GM21390 (cell line): ENCODE measurements around the gene AGBL1.

Experiments
- ATAC-seq: cut with Tn5 transposase; IDR thresholded peaks from one replicate; pipeline ENCODE4 v1.9.1; 2021; ENCODE audit not compliant: unreplicated experiment

AGBL1 gene

DNA sequence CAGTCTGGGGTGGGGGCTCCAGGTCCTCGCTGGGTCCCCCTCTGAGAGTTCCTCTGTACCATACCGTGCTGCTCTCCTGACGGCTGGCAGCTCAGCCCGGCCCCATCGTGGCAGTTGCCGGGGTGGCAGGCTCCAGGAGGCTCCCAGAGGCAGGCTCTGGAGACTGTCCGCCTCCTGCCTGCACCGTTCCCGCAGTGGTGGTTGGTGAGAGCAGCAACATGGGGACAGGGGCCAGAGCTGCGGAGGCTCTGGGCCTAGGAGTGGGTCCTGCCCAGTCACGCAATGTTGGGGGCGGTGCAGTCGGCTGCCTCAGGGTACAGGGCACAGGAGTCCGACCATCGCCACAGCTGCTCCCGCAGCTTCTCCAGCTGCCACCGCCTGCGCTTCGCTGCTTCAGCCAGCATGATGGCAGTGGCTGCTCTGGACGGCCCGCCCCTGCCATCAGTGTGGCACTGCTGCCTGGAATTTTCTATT, 492.7 kb downstream of the AGBL1 start:
- no peak for ATAC-seq

DNA sequence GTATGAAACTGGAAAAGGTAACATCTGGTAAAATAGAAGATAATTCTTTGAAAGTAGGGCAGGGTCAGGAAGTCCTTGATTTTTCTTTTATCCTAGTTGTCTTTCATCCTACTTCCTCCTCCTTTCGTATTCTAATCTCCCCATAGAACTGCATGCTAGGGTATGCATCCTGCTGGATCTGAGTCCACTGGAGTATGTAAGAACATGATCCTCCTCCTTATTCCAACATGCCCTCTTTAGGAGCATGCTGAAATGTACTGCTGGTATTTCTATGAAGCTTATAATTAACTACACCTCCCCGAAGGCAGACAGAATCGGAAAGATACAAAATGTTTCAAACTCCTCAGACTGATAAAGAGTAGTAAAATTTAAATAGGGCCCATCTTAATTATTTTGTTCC, 493.8 kb downstream of the AGBL1 start:
- no peak for ATAC-seq

DNA sequence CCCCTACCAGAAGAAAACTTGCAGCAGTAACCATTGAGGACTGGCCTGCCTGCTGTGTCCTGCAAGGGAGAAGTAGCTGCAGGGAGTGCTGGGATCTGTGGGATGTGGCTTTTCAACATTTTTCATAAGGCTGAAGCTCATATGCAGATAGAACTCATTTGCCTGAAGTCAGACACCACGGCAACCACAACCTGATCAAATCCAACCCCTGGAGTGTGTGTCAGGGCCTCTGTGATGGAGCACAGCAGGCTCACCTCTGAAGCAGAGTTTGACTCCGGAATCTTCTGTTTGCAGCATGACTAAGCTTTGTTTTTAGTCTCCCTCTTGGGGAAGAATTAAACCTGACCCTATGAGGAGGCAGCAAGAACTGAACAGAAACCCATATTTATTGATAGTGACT, 508.7 kb downstream of the AGBL1 start:
- ATAC-seq = no peak

DNA sequence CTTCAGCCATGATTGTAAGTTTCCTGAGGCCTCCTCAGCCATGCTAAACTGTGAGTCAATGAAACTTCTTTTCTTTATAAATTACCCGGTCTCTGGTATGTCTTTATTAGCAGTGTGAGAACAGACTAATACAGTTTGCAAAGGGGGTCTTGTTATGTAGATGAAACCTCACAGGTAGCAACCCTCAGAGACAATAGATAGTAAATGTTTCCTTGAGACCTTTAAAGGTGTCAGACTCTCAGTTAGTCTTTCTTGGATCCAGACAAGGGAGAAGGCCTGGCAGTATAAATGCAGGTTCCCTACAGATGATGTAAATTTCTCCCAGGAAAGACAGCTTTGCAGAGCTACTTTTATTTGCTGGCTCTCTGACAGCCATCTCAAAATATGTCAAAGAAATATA, 510.8 kb downstream of the AGBL1 start:
- ATAC-seq = no peak

DNA sequence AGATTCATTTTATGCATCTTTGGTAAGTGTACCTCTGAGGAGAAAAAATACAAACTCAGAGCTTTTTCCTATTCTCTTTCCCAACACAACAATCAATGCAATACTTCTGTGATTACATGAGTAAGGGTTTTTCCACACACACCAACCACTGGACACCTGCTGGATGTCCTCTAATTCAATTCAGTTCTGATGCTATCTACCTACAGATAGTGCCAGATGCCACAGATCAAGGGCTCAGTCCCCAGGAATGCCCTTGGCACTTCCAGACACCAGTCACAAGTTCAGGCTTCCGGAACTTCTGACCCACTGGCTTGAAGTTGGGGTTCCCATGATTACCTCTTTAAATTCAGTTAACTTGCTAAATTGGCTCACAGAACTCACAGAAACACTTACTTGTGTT, 511.5 kb downstream of the AGBL1 start:
- ATAC-seq = no peak

DNA sequence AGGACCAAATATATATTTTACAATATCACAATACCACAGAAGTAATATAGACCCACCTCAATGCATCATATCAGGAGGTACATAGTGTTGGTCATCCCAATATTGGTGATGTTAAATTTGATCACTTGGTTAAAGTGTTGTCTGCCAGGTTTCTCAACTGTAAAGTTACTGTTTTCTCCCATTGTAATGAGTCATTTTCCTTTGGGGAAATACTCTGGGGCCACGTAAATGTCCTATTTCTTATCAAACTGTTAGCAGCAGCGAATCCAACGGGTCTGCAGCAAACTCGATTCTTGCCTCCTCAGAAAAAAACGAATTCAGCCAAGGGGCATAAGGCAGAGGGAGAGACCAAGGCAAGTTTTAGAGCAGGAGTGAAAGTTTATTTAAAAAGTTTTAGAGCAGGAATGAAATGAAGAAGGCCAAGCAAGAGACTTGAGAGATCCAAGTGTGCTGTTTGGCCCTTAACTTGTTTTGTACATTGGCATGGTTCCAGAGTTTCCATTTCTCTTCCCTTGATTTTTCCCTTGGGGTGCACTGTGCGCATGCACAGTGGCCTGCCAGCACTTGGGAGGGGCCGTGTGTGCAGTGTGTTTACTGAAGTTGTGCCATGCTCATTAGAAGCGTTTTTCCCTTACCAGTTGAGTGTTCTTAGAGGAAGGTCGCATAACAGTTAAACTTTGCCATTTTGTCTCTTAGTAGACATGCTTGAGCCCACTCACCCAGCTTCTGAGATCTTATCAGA, 512.5 kb downstream of the AGBL1 start:
- ATAC-seq = no peak

DNA sequence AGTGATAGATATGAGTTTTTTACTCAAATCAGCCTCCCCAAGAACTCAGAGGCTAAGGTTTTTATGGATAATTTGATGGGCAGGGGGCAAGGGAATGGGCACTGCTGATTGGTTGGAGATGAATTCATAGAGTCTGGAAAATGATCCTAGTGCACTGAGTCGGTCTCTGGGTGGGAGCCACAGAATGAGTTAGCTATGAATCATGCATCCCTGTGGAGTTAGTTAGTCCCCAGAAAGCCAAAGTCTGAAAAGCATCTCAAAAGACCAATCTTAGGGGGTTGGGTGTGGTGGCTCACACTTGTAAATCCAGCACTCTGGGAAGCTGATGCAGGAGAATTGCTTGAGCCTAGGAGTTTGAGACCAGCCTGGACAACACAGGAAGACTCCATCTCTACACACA, 516.1 kb downstream of the AGBL1 start:
- ATAC-seq = no peak

DNA sequence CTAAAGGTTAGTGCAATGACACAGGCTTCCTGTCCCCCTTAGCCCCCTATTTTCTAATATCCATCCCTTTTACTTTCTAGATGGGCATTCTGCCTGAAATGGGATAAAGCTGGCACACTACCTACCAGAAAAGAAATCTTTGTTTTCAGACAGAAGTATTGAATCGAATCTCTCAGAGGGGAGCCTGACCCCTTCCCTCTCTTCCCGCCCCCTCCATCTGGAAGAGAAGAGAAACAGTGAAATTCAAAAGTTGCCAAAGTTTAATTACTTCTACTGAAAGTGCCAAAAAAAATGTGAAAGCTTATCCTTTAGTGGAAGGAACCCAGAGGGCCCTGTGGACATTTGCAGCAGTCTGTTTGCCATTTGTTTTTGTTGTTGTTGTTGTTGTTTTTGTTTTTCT, 523.8 kb downstream of the AGBL1 start:
- no peak for ATAC-seq

DNA sequence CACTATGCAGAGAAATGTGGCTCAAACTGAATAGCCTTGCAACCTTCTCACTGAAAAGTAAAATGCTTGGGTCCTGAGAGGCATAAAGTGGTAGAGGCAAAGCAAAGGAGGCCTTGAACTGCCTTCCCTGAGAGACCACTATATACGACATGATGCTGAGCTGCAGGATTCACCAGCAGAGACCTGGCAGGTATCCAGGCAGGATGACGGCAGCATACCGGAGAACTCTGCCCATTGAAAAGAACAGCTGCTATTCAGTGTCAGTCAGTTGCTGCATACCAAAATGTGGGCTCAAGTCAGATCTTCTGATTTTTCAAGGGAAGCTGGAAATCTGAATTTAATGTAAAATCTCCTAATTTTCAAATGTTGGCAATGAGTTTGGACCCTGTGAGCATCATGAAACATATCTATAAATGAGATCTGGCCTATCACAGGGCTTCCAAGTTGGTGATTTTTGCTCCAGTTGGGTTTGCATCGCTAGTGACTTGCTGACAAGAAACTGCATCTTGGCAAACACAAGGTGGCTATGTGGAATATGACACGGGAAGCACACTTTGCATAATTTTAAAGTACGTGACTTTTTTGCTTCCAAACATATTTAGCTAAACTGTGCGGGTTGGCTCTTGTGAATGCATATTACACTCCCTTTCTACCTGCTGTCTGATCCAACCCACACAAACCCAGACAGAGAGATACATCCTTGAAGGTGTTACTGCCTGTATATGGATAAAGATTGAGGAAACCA, 529.0 kb downstream of the AGBL1 start:
- ATAC-seq = no peak

DNA sequence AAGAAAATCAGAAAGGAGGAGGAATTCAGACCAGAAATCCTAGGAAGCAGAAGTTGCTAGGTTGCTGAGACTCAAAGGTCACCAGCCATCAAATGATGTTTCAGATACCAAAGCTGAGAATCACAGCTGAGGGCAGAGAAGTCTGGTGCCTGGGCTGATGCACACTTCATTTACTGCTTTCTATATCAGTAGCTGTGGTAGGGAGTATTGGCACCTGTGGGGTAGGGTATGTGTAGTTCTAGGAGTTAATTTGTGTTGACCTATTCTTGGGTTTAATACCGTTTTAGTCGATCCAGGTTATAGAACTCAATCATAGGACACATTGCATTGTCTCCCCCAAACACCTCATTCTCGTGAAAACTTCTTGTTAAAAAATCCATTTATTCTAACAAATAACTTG, 529.6 kb downstream of the AGBL1 start:
- no peak for ATAC-seq

DNA sequence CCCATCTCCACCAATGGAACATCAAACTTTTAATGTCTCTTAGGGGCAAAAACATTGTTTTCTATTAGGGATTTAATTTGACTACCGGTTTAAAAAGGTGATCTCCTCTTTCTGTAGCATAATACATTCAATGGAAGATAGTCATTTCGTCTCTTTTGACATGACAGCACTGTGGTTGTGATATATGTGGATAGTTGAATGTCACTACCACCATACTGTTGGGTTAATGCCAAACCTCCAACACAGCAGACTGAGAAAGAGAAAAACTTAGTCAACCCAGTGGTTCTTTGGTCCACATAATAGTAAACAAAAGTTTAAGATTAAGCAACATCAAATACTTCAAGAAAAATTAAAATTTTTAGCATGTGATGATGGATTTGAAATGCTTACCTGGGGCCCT, 530.4 kb downstream of the AGBL1 start:
- ATAC-seq = no peak

DNA sequence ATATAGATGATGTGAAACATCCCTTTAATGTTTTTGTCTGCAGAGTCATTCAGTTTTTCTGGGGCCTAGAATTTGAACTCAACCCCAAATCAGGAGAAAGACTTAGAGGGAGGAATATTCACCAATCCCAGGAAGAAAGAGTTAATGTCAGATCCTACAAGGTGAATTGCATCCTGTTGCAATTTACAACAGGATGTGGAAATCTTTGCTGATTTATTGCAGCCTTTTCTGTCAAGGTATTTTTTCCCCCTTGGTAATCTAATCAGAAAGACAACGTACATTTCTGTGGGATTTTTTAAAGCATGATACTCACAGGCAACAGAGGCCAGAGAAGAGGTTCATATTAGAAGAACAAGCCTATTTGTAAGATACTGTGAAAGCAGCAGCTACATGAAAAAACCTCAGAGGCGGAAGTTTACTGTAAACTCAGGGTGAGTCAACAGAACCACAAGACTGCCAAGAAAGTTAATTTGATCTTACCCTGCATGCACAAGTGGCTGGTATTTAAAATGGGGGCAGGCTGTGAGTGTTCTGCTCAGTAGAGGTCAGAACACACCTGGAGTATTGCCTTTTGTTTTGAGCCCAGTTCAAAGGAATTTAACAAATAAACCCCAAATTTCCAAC, 531.9 kb downstream of the AGBL1 start:
- ATAC-seq = no peak

DNA sequence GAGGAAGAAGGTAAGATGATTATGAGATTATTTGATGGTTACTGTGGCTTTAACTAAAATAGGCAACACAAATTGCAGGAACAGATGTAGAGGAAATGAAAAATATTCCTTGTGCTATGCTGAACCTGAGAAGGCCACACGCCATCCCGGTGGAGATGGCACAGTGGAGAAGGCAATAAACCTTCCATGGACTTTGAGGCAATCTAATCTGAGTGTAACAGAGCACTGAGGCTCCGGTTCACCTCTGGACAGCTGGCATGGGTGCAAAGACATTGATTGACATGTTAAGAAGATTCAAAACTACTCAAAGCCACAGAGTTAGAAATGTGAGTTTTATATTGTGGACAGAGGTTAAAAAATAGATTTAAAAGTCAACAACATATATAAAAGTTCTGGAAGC, 535.7 kb downstream of the AGBL1 start:
- ATAC-seq = no peak

DNA sequence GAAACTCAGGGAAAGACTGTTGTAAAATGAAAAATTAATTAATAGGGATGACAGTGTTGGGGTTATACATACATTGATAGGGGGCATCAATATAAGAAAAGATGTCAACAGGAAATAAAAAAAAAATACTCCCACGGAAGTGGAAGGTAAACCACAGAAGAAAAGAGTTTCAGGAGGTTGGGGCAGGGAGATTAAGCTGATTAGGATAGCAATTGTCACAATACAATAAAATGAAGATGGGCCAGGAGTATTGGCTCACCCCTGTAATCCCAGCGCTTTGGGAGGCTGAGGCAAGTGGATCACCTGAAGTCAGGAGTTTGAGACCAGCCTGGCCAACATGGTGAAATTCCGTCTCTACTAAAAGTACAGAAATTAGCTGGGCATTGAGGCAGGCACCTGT, 536.1 kb downstream of the AGBL1 start:
- no peak for ATAC-seq

DNA sequence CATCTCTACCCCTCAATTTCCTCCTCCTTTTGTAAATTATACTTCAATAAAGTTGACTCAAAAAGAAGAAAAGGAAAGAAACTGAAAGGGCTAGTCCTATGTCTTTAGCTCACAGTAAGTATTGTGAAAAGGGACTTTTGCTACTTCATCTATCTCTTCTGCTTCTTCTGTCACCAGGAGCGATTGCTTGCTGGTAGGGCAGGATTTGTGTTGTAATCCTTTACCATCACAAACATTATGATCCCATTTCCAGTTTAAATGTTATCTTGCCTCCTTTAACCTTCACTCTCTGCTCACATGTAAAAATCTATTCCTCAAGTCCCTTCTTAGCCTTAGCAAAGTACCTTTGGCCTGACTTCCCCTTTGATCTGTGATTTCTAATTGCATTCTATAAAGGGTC, 537.1 kb downstream of the AGBL1 start:
- ATAC-seq = no peak

DNA sequence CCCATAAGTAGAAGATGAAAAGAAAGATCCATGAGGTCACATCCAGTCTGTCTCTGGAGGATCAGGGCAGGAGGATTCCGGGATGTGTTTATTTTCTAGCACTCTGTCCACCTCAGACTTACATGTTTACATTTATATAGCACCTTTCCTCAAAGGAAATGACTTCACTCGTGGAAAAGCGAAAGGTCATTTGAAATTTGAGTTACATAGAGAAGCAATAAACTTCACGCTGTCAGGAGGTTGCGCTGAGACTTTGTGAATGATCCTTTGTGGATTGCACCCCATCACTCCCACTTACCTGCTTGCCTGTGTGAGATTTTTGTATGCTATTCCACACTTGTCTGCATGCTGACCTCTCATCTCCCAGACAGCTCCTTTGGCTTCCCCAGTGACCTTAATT, 540.5 kb downstream of the AGBL1 start:
- ATAC-seq = no peak

DNA sequence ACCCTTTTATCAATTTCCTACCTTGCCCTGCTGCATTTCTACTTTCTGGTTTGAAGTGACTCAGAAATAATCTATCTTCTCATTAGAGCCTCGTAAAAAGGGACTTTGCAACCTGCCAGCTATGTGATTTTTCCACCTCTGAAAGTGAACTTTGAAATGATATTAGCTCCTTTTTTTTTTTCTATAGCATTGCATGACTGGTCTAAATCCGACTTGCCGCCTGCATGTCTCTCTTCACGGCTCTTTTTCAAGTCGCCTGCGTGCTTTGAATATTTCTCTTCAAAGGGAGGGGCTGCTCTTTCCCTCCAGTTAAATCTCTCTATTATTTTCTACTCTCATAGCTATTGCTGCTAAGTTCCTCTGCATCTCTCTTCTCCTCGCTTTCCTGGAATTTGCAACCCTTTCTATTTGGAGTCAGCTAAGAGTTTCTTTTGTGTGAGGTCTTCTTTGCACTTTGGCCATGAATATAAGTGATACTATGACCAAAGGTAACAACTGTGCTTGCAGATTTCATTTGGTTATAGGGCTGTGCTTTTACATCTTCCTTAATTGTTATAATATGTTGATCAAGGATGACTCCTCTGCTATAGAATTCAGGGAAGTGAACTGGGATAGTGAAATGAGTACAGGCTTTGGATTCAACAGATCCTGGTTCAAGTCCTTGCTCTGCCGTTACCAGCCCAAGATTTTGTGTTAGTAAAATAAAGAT, 541.1 kb downstream of the AGBL1 start:
- no peak for ATAC-seq

DNA sequence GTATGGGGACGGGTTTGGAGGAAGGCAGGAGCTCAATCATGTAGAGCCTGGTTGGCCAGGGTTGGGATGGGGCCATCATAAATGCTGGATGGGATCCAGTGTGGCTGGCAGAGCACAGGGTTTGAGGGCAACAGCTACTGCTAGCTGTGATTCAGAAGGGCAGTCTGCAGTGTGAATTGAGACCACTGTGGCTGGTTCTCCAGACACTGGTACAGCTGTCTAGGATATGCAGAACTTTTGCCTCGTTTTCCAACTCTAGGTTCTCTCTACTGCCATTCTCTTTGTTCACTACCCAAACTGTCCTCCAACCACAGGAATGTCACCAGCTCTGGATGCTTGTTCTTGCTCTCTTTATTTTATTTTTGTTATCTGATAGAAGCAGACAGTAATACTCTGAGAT, 543.6 kb downstream of the AGBL1 start:
- ATAC-seq = no peak

DNA sequence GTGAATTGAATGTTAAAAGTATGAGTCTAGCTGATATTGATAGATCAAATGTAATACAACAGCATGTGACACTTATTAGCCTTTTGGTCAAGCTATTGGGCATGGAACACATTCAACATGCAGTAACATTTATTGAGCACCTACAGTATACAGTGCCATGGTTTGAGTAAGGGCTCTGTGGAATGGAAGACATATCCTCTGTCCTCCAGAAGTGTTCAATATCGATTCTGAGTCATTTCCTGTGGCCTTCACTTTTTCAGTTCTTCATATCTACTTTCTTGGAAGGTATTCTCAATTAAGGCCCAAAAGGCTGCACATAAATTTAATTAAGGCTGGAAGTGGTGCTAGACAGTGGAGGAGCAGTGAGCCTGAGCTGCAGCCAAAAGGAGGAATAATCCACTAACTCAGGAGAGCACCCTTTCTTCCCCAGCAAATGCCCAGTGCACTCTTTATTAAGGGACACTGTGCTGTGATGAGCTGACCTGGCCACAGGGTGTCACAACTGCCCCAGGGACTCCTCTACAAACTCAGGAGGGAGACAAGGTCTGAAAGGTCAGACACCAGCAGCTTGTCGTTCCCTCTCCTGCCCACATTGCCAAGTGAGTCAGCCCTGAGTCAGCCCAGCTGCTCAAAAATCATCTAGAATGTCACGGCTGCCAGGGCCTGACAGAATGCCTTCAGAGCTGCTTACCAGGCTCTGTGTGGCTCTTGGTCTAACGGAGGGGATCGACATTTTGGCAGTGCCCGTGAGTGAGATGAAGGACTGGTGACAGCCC, 544.8 kb downstream of the AGBL1 start:
- peak; percentile 82 for ATAC-seq

DNA sequence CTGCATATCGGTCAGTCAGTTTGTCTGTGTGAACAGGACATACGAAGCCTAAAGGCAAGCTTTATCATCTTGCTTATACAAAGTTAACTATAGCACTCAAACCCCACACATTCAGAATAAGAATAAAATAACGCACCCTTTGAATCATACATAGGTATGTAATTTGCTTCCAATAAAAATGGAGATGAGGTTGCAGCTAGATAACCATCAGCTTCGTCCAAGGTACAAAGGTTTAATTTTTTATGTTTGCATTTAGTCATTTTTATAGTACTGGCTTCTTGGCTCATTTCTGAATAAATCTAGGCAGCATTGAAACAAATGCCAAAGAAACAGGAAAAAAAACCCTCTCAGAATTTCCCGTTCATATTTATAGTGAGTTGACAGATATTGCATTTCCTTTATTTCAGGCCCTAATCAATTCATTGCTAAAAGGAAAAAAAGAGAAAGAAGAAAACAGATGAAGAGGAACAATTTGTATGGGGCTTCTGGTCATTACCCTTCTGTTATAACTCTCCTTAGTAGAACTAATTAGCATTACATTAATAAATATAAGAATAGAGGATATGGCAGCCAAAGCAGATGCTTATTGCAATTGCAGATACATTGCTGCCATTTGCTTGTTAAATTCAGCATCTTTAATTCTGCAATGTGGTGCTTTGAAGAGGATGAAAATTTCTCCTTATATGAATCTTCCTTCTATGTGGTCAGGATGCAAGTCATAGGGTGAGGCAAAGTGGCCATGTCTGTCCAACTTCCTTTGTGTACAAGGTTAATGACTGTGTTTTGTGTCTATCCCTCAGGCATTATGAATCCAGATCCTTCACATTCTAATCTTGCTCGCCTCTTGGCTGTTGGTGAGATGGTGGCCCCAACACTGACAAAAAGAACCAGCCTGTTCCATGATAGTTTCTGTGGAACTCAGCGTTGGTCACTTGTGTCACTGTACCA, 550.0 kb downstream of the AGBL1 start:
- ATAC-seq = no peak
